HG03097 (cell line): Measurements from ENCODE around the gene CCL26.
"Not testable (repeated sequence)": the region's sequence is repeated elsewhere in the genome, so short reads cannot be mapped to it uniquely, and the experiment has no call there.

Experiments
- ATAC-seq: cut with Tn5 transposase; IDR thresholded peaks from one replicate; pipeline ENCODE4 v1.9.1; 2021; ENCODE audit not compliant: unreplicated experiment, low FRiP score

CCL26 gene

GRCh38 chr7:75739796-75740672, 32.0 kb downstream of the CCL26 start:
- no peak for ATAC-seq

GRCh38 chr7:75738975-75739795, 32.8 kb downstream of the CCL26 start:
- ATAC-seq: peak; percentile 89

- ATAC-seq: no peak
Observed at GRCh38 chr7:75738604-75738974, 33.4 kb downstream of the CCL26 start, which contains the start of gene HIP1. TSS of gene HIP1 (minus strand) at chr7:75738941. CDS start at chr7:75738920, 21 bp downstream.

- ATAC-seq: no peak
Observed at GRCh38 chr7:75737856-75738603, 34.0 kb downstream of the CCL26 start.

GRCh38 chr7:75735581-75736350, 36.2 kb downstream of the CCL26 start:
- no peak for ATAC-seq

GRCh38 chr7:75734586-75735458, 37.2 kb downstream of the CCL26 start:
- ATAC-seq: no peak

- no peak for ATAC-seq
Observed at GRCh38 chr7:75732764-75733630, 39.0 kb downstream of the CCL26 start.

- ATAC-seq: no peak
Observed at GRCh38 chr7:75732016-75732521, 39.9 kb downstream of the CCL26 start.

GRCh38 chr7:75729851-75730274, 42.1 kb downstream of the CCL26 start:
- ATAC-seq: no peak

- ATAC-seq: no peak
Observed at GRCh38 chr7:75727881-75728593, 44.0 kb downstream of the CCL26 start.

- not testable (repeated sequence) for ATAC-seq
Observed at GRCh38 chr7:75727351-75727750, 44.7 kb downstream of the CCL26 start.

- ATAC-seq: no peak
Observed at GRCh38 chr7:75725306-75725705, 46.7 kb downstream of the CCL26 start.

- no peak for ATAC-seq
Observed at GRCh38 chr7:75723444-75723843, 48.6 kb downstream of the CCL26 start.

- no peak for ATAC-seq
Observed at GRCh38 chr7:75722373-75722772, 49.6 kb downstream of the CCL26 start.

GRCh38 chr7:75721922-75722321, 50.1 kb downstream of the CCL26 start:
- not testable (repeated sequence) for ATAC-seq

- ATAC-seq: no peak
Observed at GRCh38 chr7:75721426-75721825, 50.6 kb downstream of the CCL26 start.

- ATAC-seq: no peak
Observed at GRCh38 chr7:75719626-75720025, 52.4 kb downstream of the CCL26 start.
